Spleen (tissue), 11 donors: ENCODE data around the gene DUSP9. TPM values are rescaled to one million over a fixed set of nuclear protein-coding genes. Genes with fewer than 3 reads are reported as not detected.
"Not testable (repeated sequence)": the region's sequence is repeated elsewhere in the genome, so short reads cannot be mapped to it uniquely, and the experiment has no call there.

Source experiments
- DNase-seq: peaks from one replicate; pipeline ENCODE4 v3.0.0-alpha.2; 2020
- H3K27ac ChIP-seq, 8 donors: fragments of 200-600 bp; sonication (generic) in 7 of 8; 1 replicate in 4 of 8; 2 replicates in 4 of 8; pipeline versions ENCODE4 v1.5.0 to v1.8.0; 2016 to 2021; ENCODE audit warnings: inconsistent platforms in 4 of 8, mild to moderate bottlenecking in 4 of 8, moderate library complexity in 1 of 8
- H3K27me3 ChIP-seq, 7 donors: fragments of 200-600 bp; sonication (generic) in 6 of 7; replicated peaks in 1 of 7; 1 replicate in 4 of 7; 2 replicates in 3 of 7; pipeline versions ENCODE4 v1.5.0 to v1.8.0; 2016 to 2021; ENCODE audit warnings: inconsistent platforms in 3 of 7, mild to moderate bottlenecking in 1 of 7
- H3K36me3 ChIP-seq, 6 donors: fragments of 200-600 bp; sonication (generic) in 5 of 6; 1 replicate in 4 of 6; 2 replicates in 2 of 6; pipeline versions ENCODE4 v1.5.0 to v1.8.0; 2016 to 2021; ENCODE audit warnings: inconsistent platforms in 2 of 6
- H3K4me1 ChIP-seq, 6 donors: fragments of 200-600 bp; sonication (generic) in 5 of 6; 1 replicate in 3 of 6; 2 replicates in 3 of 6; pipeline versions ENCODE4 v1.5.0 to v1.8.0; 2016 to 2021; ENCODE audit warnings: inconsistent platforms in 3 of 6
- H3K4me3 ChIP-seq, 8 donors: fragments of 200-600 bp; sonication (generic) in 7 of 8; 1 replicate in 4 of 8; 2 replicates in 4 of 8; pipeline versions ENCODE4 v1.5.0 to v1.8.0; 2016 to 2021; ENCODE audit warnings: inconsistent platforms in 4 of 8, mild to moderate bottlenecking in 4 of 8, moderate library complexity in 2 of 8
- H3K9me3 ChIP-seq, 8 donors: fragments of 200-600 bp; sonication (generic) in 7 of 8; 1 replicate in 4 of 8; 2 replicates in 4 of 8; pipeline versions ENCODE4 v1.5.0 to v1.8.0; 2016 to 2021; ENCODE audit warnings: inconsistent platforms in 4 of 8
- CTCF ChIP-seq, 11 experiments: fragments of 200-600 bp in 7 of 11; fragments of 450-650 bp in 4 of 11; sonication (generic) in 4 of 11; IDR thresholded peaks in 8 of 11; conservative IDR thresholded peaks in 3 of 11; 1 replicate in 7 of 11; 2 replicates in 4 of 11; pipeline versions ENCODE4 v1.4.0 to v1.8.0; 2016 to 2021; ENCODE audit warnings: antibody characterized with exemption in 11 of 11, inconsistent platforms in 4 of 11, mild to moderate bottlenecking in 1 of 11
- POLR2A ChIP-seq, 3 donors: fragments of 450-650 bp; IDR thresholded peaks; one replicate each; pipeline ENCODE4 v1.5.1; 2017; ENCODE audit warnings: antibody characterized with exemption in 3 of 3, mild to moderate bottlenecking in 1 of 3
- POLR2AphosphoS5 ChIP-seq, 3 donors: sonication (generic); formaldehyde crosslinking; IDR thresholded peaks; one replicate each; pipeline ENCODE4 v1.5.1; 2017; ENCODE audit warnings: antibody characterized with exemption in 3 of 3
- WGBS, 5 donors: extraction: QIAGEN DNeasy Blood & Tissue Kit in 3 of 5; methylation state at CpG; one replicate each; pipeline versions ENCODE4 v1.1.5 to v1.1.7; 2013 to 2018; 5-methylcytosine and 5-hydroxymethylcytosine counted together
- intact Hi-C: fragments of 100-400 bp; cut with DNase I; formaldehyde crosslinking; loops from one replicate; pipeline ENCODE4 v1.15.0; 2023; ENCODE audit warnings: low total_unique reads
- polyA plus RNA-seq, 3 donors: library from polyadenylated mRNA; stranded (reverse); fragments of 200-250 nt; gene quantifications; one replicate each; pipeline ENCODE4 v1.2.1, GENCODE V29; 2013
- total RNA-seq, 7 donors: library from RNA; depleted of rRNA in 3 of 7; stranded (reverse); fragments of >200 nt in 3 of 7; fragmentation: NEBNext Ultra II Directional in 4 of 7; extraction: Animal tissue kit (Norgen Biotek cat#: 25700) in 4 of 7; gene quantifications; one replicate each; pipeline versions ENCODE4 v1.1.0 to v1.2.1, GENCODE V29; 2016 to 2021
- donor health status: healthy with polysubstance abuse.
- donor health status: DM: no; HTN: no; CAD: no; lungs with moderate emphysema.
- donor health status: DM: no; HTN: no; CAD: no.
- donor health status: Bipolar disorder and iron deficiency.
- donor health status: healthy.
- donor health status: DM: no; HTN: no; CAD: no.
- donor health status: DM: yes; HTN: yes; CAD: no.

DUSP9 gene
- total and polyA plus RNA-seq, 10 donors = 0.09 to 0.17 TPM; not detected in 8

DNA sequence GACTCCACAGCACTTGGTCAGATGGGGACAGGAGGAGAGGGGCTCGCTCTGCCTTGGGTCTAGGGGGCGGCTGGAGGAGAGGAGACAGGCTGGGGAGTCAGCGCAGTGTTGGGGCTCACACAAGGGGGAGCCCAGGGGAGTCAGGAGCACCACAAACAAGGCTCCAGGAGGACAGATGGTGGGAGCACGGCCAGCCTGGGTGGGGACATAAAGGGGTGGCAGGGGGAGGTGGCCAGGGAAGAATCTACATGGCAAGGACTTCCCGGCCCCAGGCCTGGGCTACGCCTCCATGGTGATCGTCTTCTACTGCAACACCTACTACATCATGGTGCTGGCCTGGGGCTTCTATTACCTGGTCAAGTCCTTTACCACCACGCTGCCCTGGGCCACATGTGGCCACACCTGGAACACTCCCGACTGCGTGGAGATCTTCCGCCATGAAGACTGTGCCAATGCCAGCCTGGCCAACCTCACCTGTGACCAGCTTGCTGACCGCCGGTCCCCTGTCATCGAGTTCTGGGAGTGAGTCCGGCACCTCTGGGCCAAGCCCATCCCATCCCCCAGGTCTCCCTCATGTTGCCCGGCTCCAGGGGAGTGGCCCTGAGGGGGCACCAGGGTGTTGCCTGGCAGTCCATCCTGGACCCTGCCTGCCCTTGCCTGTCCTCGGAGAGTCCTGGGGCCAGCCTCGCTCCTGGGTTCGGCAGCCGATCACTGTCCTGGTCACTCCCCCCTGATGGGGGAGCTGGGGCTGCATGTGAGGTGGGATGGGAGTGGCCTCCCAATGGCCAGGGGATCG lies 44.2 kb downstream of the DUSP9 start:
- peak in 1 of 3 donors; percentile 32 for TF ChIP-seq POLR2AphosphoS5 (IDR thresholded peaks at IDR 0.05)

DNA sequence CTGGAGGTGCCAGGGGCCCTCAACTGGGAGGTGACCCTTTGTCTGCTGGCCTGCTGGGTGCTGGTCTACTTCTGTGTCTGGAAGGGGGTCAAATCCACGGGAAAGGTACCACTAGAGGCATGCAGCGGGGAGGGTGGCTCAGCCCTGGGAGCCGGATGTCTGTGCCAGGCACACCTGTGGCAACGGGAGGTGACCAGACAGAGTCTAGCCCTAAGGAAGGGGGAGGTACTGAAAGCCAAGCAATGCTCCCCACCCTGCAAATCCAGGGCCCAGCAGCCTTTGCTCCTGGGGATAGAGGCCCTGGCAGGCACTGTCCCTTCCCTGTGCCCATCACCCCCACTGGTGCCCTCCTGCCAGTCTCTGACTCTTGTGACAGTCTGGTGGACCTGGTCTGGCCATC lies 45.0 kb downstream of the DUSP9 start:
- no peak for DNase-seq
- H3K27ac ChIP-seq = no peak overlapping the region
- TF ChIP-seq CTCF (IDR thresholded peaks at IDR 0.05 in 8 of 11, conservative IDR thresholded peaks at IDR 0.05 in 3 of 11) (no peak), POLR2A (IDR thresholded peaks at IDR 0.05) (no peak), POLR2AphosphoS5 (IDR thresholded peaks at IDR 0.05) (no peak)
- intact Hi-C loops = no loop called here
- H3K9me3 ChIP-seq = no peaks in the 10 kb centered on the region
- no peak overlapping the region for H3K4me3 ChIP-seq
- H3K36me3 ChIP-seq = peaks cover 0 to 29% (median 0%) of the 10 kb centered on the region in 6 donors
- WGBS, 5 donors = 69 to 83% (median 73%) methylated on average over 2 to 4 of the region's 4 CpGs; no CpG with 5 or more reads in 1 of the 5 donors
- H3K27me3 ChIP-seq = peaks cover 0 to 26% (median 6%) of the 10 kb centered on the region in 7 donors
- peaks cover 0 to 20% (median 2%) of the 10 kb centered on the region in 6 donors for H3K4me1 ChIP-seq

More for the DNA sequence above, 44.2 kb downstream of the DUSP9 start:
- intact Hi-C loops, H3K9me3 ChIP-seq, H3K4me3 ChIP-seq, H3K27ac ChIP-seq: not testable (repeated sequence)
- Histone ChIP-seq H3K27me3 (peaks cover 0 to 34% (median 6%) of the 10 kb centered on the region in 7 donors), H3K36me3 (peaks cover 0 to 21% (median 0%) of the 10 kb centered on the region in 6 donors), H3K4me1 (peaks cover 0 to 23% (median 2%) of the 10 kb centered on the region in 6 donors)
- peak; percentile 77 for DNase-seq
- WGBS, 5 donors = 85 to 94% (median 86%) methylated on average over 4 to 21 of the region's 21 CpGs

DNA sequence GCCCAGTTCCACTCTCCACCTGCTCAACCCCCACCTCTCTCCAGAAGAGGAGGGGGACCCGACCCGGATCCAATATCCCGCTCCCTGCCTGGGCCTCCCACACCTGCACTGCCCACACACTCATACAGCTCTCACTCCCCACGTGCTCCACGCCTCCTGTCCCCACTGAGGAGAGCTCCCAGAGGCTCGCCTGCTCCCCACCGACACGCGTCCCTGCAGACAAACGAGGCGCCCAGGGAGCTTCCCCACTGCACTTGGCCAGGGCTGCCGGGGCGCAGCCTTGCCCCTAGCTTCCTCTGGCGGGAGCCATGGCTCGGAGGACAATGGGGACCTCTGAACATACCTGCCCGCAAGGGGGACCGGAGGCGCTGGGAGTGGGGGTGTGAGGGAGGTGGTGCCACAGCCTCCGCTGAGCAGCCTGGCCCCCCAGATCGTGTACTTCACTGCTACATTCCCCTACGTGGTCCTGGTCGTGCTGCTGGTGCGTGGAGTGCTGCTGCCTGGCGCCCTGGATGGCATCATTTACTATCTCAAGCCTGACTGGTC lies 45.7 kb downstream of the DUSP9 start:
- TF ChIP-seq POLR2AphosphoS5 (IDR thresholded peaks at IDR 0.05) = peak in 1 of 3 donors; percentile 46
- TF ChIP-seq CTCF (IDR thresholded peaks at IDR 0.05 in 8 of 11, conservative IDR thresholded peaks at IDR 0.05 in 3 of 11) = no peak
- no peak for TF ChIP-seq POLR2A (IDR thresholded peaks at IDR 0.05)
- Histone ChIP-seq H3K27ac (no peak overlapping the region), H3K27me3 (peaks cover 0 to 21% (median 6%) of the 10 kb centered on the region in 7 donors), H3K9me3 (no peaks in the 10 kb centered on the region), H3K4me3 (no peak overlapping the region), H3K36me3 (peaks cover 0 to 35% (median 0%) of the 10 kb centered on the region in 6 donors), H3K4me1 (peaks cover 0 to 15% (median 2%) of the 10 kb centered on the region in 6 donors)
- WGBS, 5 donors = 59 to 78% (median 64%) methylated on average over 16 to 24 of the region's 24 CpGs; no CpG with 5 or more reads in 1 of the 5 donors
- intact Hi-C loops = no loop called here
- peak; percentile 76 for DNase-seq

DNA sequence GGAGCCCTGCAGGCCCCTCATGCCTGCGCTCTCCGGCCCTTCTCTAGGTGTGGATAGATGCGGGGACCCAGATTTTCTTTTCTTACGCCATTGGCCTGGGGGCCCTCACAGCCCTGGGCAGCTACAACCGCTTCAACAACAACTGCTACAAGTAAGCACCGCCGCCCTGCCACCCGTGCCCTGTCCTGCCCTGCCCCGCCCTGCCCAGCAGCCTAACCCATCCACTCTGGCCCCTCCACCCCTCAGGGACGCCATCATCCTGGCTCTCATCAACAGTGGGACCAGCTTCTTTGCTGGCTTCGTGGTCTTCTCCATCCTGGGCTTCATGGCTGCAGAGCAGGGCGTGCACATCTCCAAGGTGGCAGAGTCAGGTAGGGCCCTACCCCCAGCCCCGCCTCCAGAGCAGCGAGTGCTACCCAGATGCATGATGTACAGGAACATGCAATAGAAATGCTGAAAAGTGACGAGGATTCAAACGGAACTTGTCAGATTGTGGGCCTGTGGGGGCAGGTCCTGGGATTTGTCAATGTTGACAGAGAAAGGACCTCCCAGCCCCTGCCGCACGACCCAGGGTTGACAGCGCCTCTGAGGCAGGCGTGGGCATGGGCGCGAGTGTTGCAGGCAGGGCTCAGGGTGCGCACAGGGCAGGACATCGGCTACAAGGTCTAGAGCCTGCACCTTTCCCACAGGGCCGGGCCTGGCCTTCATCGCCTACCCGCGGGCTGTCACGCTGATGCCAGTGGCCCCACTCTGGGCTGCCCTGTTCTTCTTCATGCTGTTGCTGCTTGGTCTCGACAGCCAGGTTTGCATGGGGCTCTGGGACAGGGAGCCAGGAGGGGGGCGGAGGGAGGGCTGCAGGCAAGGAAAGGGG lies 46.4 kb downstream of the DUSP9 start:
- Histone ChIP-seq H3K4me3 (no peak overlapping the region), H3K4me1 (peaks cover 0 to 15% (median 2%) of the 10 kb centered on the region in 6 donors), H3K36me3 (peaks cover 0 to 43% (median 0%) of the 10 kb centered on the region in 6 donors), H3K27ac (no peak overlapping the region), H3K27me3 (peaks cover 0 to 20% (median 6%) of the 10 kb centered on the region in 7 donors), H3K9me3 (no peaks in the 10 kb centered on the region)
- intact Hi-C loops = no loop called here
- 77 to 94% (median 85%) methylated on average over 11 to 31 of the region's 31 CpGs for WGBS, 5 donors
- TF ChIP-seq POLR2A (IDR thresholded peaks at IDR 0.05) (no peak), CTCF (IDR thresholded peaks at IDR 0.05 in 8 of 11, conservative IDR thresholded peaks at IDR 0.05 in 3 of 11) (no peak), POLR2AphosphoS5 (IDR thresholded peaks at IDR 0.05) (peak in 2 of 3 donors; percentile 21 to 58)
- no peak for DNase-seq

DNA sequence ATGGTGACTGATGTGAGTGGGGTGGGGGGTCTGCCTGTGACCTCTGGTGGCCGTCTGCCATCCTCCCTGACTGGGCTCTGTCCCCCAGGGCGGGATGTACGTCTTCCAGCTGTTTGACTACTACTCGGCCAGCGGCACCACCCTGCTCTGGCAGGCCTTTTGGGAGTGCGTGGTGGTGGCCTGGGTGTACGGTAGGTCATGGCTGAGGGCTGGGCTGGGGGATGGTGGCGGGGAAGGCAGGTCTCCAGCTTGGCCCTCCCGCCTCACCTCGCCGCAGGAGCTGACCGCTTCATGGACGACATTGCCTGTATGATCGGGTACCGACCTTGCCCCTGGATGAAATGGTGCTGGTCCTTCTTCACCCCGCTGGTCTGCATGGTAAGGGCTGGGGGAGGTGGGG lies 47.3 kb downstream of the DUSP9 start:
- intact Hi-C loops, H3K9me3 ChIP-seq, H3K27ac ChIP-seq, H3K4me3 ChIP-seq, H3K4me1 ChIP-seq, DNase-seq: not testable (repeated sequence)
- peaks cover 0 to 51% (median 0%) of the 10 kb centered on the region in 6 donors for H3K36me3 ChIP-seq
- 71 to 94% (median 89%) methylated on average over 3 to 16 of the region's 16 CpGs; no CpG with 5 or more reads in 1 of the 5 donors for WGBS, 5 donors
- H3K27me3 ChIP-seq = peaks cover 0 to 12% (median 0%) of the 10 kb centered on the region in 7 donors
